MG63 (cell line): ENCODE data around the gene GCNT3. TPM values are rescaled to one million over a fixed set of nuclear protein-coding genes. Genes with fewer than 3 reads are reported as not detected.

Experiments used
- DNase-seq: peaks from one replicate; pipeline ENCODE4 v3.0.0-alpha.2; 2020
- H3K27me3 ChIP-seq: fragments of 250-450 bp; sonication (Bioruptor Pico); 2 replicates; pipeline ENCODE4 v1.5.1; 2020; ENCODE audit warnings: mild to moderate bottlenecking, moderate library complexity
- H3K36me3 ChIP-seq: fragments of 250-450 bp; sonication (Bioruptor Pico); 2 replicates; pipeline ENCODE4 v1.5.1; 2020; ENCODE audit warnings: mild to moderate bottlenecking, moderate library complexity
- H3K4me3 ChIP-seq: fragments of 250-450 bp; sonication (Bioruptor Pico); 2 replicates; pipeline ENCODE4 v1.5.1; 2020; ENCODE audit warnings: mild to moderate bottlenecking, moderate library complexity
- H3K9me3 ChIP-seq: fragments of 250-450 bp; sonication (Bioruptor Pico); 2 replicates; pipeline ENCODE4 v1.5.1; 2020; ENCODE audit warnings: mild to moderate bottlenecking, moderate library complexity
- total RNA-seq: library from RNA; depleted of rRNA; stranded (reverse); fragments of >200 nt; shearing (Covaris generic); gene quantifications from 2 replicates; pipeline ENCODE4 v1.2.3, GENCODE V29; 2014; ENCODE audit warnings: low replicate concordance; rRNA removed

Gene GCNT3
- total RNA-seq, result not detected in 2 replicates

DNA sequence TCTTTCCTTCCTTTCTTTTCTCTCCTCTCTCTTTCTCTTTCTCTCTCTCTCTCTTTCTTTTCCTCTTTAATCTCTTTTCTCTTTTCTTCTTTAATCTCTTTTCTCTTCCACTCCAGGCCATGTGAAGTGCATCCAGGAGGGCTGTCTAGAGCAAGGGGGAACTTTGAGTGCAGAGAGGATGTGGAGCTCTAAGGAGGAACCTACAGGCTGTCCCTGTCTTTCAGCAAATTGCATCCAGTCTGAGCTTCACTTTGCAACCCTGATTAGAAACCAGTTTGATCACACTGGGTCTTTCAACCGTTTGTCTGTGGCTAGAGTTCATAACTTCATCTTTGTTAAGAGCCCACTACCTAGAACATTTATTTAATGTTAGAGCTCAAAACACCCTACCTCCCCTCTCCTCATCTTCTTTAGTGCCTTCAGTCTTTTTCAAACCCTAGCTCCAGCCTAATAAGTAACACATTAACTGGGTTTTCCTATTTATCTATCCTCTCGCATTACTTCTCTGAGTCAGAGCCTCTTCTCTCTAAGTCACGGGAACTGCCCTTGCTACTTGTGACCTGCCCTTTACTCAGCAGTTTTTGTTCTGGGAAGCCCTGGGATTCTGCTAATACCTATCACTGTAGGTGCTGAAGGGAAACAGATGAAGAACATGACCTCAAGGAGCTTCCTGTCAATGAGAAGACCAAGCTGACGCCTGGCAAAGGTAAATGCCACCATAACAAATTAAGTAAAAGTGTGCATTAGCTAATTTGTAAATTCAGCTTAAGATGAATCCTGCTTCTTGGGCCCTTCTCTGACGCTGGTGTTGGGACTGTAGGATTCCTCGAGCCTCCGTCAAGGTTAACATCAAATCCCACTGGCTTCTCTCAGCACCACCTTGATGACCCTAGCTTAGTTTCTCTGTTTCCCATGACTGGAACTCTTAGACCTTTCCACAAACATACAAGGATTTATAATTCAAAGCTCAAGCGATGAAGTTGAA is at the start of gene GCNT3:
Gene GCNT3 (plus strand): TSS at position 508 of the 985 bp plus-strand sequence. CDS start 6,456 bp downstream, outside the sequence.
- peak; percentile 10 for DNase-seq
- Histone ChIP-seq H3K4me3 (no peak within 1 kb of the TSS), H3K36me3 (no peaks in the 10 kb centered on the region), H3K27me3 (peaks cover 3% of the 10 kb centered on the region; the same call in 1 of the 2 replicates), H3K9me3 (no peaks in the 10 kb centered on the region; the same call in 1 of the 2 replicates)

DNA sequence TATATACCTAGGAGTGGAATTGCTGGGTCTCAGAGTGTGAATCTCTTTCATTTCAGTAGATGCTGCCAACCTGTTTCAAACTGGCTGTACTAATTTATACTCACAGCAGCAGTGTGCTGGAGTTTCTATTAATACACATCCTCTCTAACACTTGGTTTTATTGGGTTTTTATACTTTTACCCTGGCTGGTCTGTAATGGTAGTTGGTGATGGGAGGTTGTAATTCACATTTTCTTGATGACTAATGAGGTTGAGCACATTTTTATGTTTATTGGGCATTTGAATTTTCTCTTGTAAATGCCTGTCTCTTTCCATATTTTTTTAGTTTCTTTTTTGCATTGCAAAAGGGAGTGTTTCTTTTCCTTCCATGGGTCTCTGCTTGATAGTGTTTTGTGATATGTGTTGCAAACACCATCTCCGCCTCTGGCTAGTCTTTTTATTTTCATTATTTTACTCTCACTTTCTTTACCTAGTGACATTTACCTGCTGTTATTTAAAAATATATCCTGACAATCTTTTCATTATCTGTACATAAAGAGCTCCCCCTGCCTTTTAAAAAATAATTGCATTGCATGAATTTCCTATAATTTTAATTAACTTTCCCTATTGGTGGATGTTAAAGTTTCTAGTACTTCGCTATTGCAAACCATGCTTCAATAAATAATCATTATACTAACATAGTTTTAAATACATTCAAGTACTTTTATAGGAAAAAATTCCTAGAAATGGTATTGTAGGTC is 49.0 kb upstream of the GCNT3 start:
- Histone ChIP-seq H3K36me3 (no peaks in the 10 kb centered on the region), H3K4me3 (no peak overlapping the region), H3K27me3 (no peaks in the 10 kb centered on the region), H3K9me3 (peaks cover 21% of the 10 kb centered on the region)
- no peak for DNase-seq

GRCh38 chr15:59565299-59565698 is 46.3 kb upstream of the GCNT3 start:
- DNase-seq, result no peak
- no peaks in the 10 kb centered on the region for H3K27me3 ChIP-seq

GRCh38 chr15:59567324-59567723 is 44.3 kb upstream of the GCNT3 start:
- H3K4me3 ChIP-seq, result no peak overlapping the region
- no peaks in the 10 kb centered on the region for H3K36me3 ChIP-seq
- H3K9me3 ChIP-seq, result peaks cover 21% of the 10 kb centered on the region
- no peaks in the 10 kb centered on the region for H3K27me3 ChIP-seq
- no peak for DNase-seq

More at GRCh38 chr15:59565299-59565698, 46.3 kb upstream of the GCNT3 start:
- peaks cover 21% of the 10 kb centered on the region for H3K9me3 ChIP-seq
- H3K36me3 ChIP-seq, result no peaks in the 10 kb centered on the region
- H3K4me3 ChIP-seq, result no peak overlapping the region

DNA sequence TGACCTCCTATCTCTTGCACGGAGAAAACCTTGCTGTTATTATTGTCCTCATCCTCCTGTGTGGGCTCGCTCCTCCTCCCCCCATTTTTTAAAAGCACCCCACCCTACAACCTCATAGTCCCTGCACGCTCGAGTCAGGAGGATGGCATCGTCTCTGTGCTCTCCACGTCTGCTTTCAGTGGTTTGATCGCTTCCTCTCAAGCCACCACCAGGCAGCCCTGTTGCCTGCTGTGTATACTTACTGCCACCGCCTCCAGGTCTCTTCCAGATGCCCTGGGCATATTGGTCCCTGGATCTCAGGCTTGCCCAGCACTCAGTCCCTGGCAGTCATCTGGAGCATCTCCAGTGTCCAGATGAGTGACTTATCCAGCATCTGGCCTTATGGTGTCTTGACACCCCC is 42.1 kb upstream of the GCNT3 start:
- Histone ChIP-seq H3K9me3 (peaks cover 15% of the 10 kb centered on the region), H3K4me3 (no peak overlapping the region), H3K36me3 (no peaks in the 10 kb centered on the region), H3K27me3 (no peaks in the 10 kb centered on the region)
- DNase-seq, result no peak

- no peaks in the 10 kb centered on the region for H3K36me3 ChIP-seq
- H3K4me3 ChIP-seq, result no peak overlapping the region
- H3K9me3 ChIP-seq, result peaks cover 7% of the 10 kb centered on the region
- no peaks in the 10 kb centered on the region for H3K27me3 ChIP-seq
- no peak for DNase-seq
Measured at GRCh38 chr15:59570315-59570714, 41.3 kb upstream of the GCNT3 start.

- no peaks in the 10 kb centered on the region for H3K27me3 ChIP-seq
- no peaks in the 10 kb centered on the region for H3K9me3 ChIP-seq
- DNase-seq, result no peak
- H3K36me3 ChIP-seq, result no peaks in the 10 kb centered on the region
- no peak overlapping the region for H3K4me3 ChIP-seq
Measured at GRCh38 chr15:59571606-59572005, 40.0 kb upstream of the GCNT3 start.

DNA sequence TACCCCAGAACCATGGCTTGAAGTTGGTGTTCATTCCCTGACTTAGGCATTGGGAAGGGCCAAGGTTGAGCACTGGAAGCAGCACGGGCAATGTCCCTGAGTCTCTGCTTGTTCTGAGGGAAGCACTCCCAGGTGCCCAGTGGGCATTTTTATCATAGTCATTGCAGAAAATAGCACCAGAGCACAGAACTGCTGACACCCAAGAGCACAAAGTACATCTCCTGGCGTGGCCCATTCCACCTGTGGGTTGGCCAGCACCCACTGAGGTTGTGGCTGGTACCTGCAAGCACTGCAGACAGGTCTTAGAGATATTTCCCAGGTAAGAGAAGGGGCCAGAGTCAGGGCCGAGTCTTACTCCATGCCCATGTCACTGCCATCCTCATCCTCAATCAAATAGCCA is 28.5 kb upstream of the GCNT3 start:
- no peaks in the 10 kb centered on the region for H3K36me3 ChIP-seq
- no peak overlapping the region for H3K4me3 ChIP-seq
- H3K9me3 ChIP-seq, result no peaks in the 10 kb centered on the region
- H3K27me3 ChIP-seq, result no peaks in the 10 kb centered on the region
- DNase-seq, result no peak

- no peaks in the 10 kb centered on the region for H3K36me3 ChIP-seq
- no peaks in the 10 kb centered on the region for H3K9me3 ChIP-seq
- DNase-seq, result no peak
- H3K27me3 ChIP-seq, result no peaks in the 10 kb centered on the region
- no peak overlapping the region for H3K4me3 ChIP-seq
Measured at GRCh38 chr15:59587085-59587826, 24.3 kb upstream of the GCNT3 start.

DNA sequence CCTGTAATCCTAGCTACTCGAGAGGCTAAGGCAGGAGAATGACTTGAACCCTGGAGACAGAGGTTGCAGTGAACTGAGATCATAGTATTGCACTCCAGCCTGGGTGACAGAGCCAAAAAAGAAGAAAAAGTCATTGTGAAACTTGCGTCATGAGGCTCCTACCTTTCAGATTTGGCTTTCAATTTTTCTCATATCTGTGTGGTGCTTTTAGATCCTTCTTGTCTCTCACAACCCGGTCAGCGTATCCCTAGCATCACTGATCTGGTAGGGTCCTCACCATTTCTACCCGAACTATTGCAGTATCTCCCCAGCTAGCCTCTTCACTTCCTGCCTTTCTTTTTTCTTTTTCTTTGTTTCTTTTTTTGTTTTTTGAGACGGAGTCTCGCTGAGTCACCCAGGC is 21.6 kb upstream of the GCNT3 start:
- Histone ChIP-seq H3K9me3 (no peaks in the 10 kb centered on the region), H3K27me3 (no peaks in the 10 kb centered on the region), H3K4me3 (no peak overlapping the region), H3K36me3 (no peaks in the 10 kb centered on the region)
- DNase-seq, result no peak

GRCh38 chr15:59591356-59591755 is 20.2 kb upstream of the GCNT3 start:
- no peaks in the 10 kb centered on the region for H3K36me3 ChIP-seq
- H3K27me3 ChIP-seq, result no peaks in the 10 kb centered on the region
- DNase-seq, result no peak
- H3K4me3 ChIP-seq, result no peak overlapping the region
- H3K9me3 ChIP-seq, result no peaks in the 10 kb centered on the region

- no peaks in the 10 kb centered on the region for H3K9me3 ChIP-seq
- no peak overlapping the region for H3K4me3 ChIP-seq
- no peaks in the 10 kb centered on the region for H3K36me3 ChIP-seq
- no peaks in the 10 kb centered on the region for H3K27me3 ChIP-seq
- peak; percentile 18 for DNase-seq
Measured at GRCh38 chr15:59594493-59594942, 17.1 kb upstream of the GCNT3 start.

GRCh38 chr15:59594991-59595390 is 16.6 kb upstream of the GCNT3 start:
- no peak overlapping the region for H3K4me3 ChIP-seq
- no peaks in the 10 kb centered on the region for H3K36me3 ChIP-seq
- DNase-seq, result no peak

DNA sequence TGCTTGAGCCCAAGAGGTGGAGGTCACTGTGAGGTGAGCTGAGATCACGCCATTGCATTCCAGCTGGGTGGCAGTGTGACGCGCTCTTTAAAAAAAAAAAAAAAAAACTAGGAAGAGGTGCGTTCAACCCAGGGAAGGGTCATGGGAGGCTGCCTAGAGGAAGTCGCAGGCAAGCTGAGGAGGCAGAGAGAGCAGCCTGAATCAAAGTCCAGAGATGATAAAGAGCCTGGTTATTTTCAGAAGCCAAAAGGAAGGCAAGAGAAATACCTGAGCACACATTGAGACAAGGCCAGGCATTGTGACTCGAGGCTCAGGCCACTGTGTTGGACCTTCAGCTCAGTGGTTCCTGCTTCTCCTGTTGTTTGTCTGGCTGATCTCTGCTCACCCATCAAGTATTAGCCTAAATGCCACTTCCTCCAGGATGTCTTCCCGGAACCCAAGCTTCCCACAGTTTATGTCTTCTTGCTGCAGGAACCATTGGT is 16.1 kb upstream of the GCNT3 start:
- Histone ChIP-seq H3K4me3 (no peak overlapping the region), H3K9me3 (0 out of 2 replicates have a peak, but pooled peaks cover 2% of the 10 kb centered on the region)
- DNase-seq, result no peak

More at GRCh38 chr15:59594991-59595390, 16.6 kb upstream of the GCNT3 start:
- H3K9me3 ChIP-seq, result no peaks in the 10 kb centered on the region
- no peaks in the 10 kb centered on the region for H3K27me3 ChIP-seq

DNA sequence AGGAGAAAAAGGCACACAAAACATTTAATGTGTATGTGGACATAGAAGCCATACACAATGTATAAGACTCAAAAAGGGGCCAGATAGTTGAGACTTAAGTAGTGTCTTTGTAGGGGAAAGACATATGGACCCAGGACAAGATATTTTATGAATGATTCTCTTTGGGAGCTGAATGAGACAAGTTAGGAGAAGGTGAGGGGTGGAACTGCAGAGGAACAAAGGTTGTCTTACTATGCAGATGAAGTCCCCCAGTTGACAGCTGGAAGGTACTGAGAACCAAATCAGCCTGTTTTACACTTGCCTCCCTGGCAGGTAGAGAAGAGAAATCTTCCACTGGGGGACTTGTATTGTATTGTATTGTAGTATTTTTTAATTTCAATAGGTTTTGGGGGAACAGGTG is 14.9 kb upstream of the GCNT3 start:
- Histone ChIP-seq H3K27me3 (no peaks in the 10 kb centered on the region), H3K9me3 (peaks cover 9% of the 10 kb centered on the region; the same call in 1 of the 2 replicates), H3K36me3 (no peaks in the 10 kb centered on the region), H3K4me3 (no peak overlapping the region)
- no peak for DNase-seq

More for the DNA sequence above, 16.1 kb upstream of the GCNT3 start:
- Histone ChIP-seq H3K27me3 (no peaks in the 10 kb centered on the region), H3K36me3 (no peaks in the 10 kb centered on the region)

DNA sequence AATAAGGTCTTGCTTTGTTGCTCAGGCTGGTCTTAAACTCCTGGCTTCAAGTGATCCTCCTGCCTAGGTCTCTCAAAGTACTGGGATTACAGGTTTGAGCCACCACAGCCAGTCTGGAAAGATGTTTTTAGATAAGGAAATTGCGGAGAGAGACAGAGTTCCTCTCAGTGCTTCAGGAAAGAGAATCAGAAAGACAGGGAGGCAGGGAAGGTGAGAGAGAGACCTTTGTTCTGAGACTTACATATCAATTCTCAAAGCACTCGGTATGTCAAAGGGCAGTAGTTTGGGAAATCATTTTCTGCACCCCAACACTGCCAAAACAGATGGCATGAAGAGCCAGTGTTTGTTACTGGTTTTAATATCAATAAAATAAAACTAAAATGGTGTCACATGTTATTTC is 13.1 kb upstream of the GCNT3 start:
- no peak for DNase-seq
- peaks cover 11% of the 10 kb centered on the region for H3K9me3 ChIP-seq
- no peaks in the 10 kb centered on the region for H3K36me3 ChIP-seq
- no peaks in the 10 kb centered on the region for H3K27me3 ChIP-seq
- no peak overlapping the region for H3K4me3 ChIP-seq
